HG03103 (cell line): ENCODE results near the gene GAS5.
"Not testable (repeated sequence)": the region's sequence is repeated elsewhere in the genome, so short reads cannot be mapped to it uniquely, and the experiment has no call there.

ENCODE experiments used
- ATAC-seq: cut with Tn5 transposase; IDR thresholded peaks from one replicate; pipeline ENCODE4 v1.9.1; 2021; ENCODE audit warnings: low read depth; ENCODE audit not compliant: unreplicated experiment

The GAS5 gene

DNA sequence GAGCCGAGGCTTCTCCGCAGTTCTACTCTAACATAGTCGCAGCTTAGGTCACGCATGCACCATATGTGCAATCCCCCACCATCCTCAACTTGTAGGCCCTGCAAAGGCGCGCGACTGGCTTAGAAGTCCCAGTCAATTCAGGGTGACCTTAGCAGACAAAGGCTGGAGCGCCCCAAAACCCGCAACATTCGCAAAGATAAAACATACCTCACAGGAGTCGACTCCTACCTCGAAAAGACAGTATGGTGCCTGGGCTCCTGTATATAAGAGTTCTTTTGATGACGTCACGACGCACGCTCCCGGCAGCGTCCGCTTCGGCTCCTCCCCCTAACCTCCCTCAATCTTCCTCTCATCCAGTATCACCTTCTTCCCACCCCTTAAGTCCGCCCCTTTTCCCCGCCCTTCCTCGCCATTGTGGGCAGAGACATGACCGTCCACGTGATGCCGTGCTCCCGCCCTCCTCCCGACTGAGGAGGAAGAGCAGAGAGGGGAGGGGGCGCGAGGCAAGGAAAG is at the start of gene GAS5:
GAS5 (minus strand) TSS at position 237 of the 513 bp plus-strand sequence.
- peak; percentile 64 for ATAC-seq

DNA sequence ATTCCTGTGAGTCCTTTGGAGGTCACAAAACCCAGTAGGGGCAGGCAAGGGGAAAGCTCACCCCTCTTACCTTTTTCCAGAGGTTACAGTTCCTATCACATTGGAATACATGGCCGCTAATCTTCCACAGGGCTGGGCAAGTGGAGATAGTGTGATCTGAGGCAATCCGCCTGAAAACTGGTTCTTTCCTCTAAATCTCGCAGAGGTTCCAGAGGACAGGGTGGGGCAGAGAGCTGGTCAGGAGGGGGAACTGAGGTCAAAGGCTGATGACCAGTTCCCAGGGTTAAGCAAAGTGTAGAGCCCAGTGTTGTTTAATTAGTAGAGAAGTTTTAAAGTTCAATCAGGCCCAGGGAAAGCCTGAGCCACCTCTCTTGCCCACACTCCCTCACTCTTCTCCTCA is 49.4 kb upstream of the GAS5 start, which contains the start of gene SERPINC1:
SERPINC1 (minus strand) TSS at position 179 of the 400 bp plus-strand sequence; CDS start at position 111, 68 bp downstream.
- no peak for ATAC-seq

DNA sequence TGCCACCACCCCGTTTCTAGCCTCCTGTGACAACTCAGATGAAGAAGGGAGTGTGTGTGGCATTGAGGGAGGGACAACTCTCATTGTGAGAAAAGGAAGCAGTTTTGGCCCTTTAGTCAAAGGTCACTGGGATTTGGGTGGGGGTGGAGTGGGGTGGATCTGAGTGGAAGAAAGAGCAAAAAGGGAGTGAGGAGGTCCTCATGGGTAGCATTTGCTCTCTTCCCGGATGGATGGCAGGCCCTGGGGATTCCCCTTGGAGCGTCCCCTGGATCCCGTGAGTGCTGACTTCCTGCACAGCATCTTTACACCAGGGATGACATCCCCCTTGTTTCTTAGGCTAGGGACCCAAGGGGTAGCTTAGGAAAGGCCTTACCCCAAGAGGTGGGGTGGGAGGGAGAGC is 48.9 kb upstream of the GAS5 start:
- ATAC-seq = no peak

GRCh38 chr1:173915596-173915995 is 47.8 kb upstream of the GAS5 start:
- no peak for ATAC-seq

- ATAC-seq = no peak
Measured at GRCh38 chr1:173914366-173914871, 46.6 kb upstream of the GAS5 start.

GRCh38 chr1:173913111-173913510 is 45.3 kb upstream of the GAS5 start:
- no peak for ATAC-seq

GRCh38 chr1:173903827-173904531 is 36.2 kb upstream of the GAS5 start:
- ATAC-seq = no peak

DNA sequence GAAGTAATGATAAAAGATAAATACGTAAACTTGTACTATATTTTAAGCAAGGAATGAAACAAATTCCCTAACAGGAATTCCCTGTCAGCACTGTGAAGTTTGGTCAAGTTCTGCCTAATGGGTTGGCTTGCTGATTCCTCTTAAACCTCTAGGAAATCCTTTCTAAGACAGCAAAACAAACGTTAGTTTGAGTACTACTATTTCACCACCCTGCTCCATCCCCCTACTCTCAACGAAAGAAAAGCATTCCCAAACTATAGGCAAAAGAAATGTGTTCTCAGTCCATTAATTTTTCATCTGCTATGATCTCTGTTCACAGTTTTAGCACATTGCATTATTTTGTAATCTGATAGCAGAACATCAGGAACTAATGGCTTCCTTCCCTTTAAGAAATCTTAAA is 33.2 kb upstream of the GAS5 start:
- ATAC-seq = no peak

DNA sequence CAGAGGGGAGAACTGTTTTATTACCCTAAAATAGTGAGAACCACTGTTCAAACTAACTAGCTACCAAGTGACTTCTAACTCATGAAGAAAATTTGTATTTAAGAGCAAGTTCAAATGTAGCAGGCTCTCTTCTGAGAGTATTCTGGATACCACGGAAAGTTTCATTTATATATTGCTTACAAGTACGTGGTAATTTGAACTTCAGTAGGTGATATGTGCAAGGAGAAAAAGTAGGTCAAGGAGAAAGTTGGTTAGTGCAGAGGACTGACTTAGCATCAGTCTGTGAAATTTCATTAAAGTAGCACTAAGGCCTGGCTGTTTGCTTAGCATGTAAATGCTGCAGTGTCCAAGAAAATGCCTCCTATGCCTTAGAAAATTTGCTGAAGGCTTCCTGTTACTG is 32.6 kb upstream of the GAS5 start:
- ATAC-seq = no peak

GRCh38 chr1:173894189-173894588 is 26.4 kb upstream of the GAS5 start:
- no peak for ATAC-seq

GRCh38 chr1:173893611-173894010 is 25.8 kb upstream of the GAS5 start:
- no peak for ATAC-seq

DNA sequence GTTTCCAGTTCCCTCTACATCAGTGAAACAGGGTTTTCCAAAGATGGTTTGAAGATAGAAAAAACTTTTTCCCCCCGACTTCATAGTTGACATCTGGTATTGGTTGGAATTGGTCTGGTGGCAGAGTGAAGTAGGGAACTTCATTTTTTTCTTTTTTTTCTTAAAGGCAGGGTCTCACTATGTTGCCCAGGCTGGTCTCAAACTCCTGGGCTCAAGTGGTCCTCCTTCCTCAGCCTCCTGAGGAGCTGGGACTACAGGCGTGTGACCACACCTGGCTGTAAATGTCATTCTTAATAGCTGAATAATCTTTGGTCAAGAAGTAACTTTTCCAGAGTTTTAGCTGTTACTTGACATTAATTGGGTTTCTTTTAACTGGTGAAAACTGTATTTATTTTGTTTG is 22.1 kb upstream of the GAS5 start:
- no peak for ATAC-seq

DNA sequence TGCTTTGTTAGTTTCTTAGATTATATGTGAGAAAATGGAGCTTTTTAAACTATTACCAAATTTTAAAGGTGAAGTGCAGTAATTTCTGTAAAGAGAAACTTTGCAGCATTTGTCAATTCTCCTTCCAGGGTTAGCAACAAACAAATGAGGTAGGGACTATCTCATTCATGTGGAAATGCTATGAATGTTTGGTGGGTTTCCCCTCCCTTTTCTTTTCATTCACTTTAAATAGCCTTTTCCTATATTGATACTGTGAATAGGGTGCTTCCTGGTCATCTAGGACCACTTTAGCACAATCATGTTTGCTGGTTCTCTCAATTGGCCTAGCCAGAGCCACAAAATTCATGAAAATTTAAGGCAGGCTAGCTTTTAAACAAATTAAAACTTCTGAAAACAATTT is 21.0 kb upstream of the GAS5 start:
- ATAC-seq = no peak

DNA sequence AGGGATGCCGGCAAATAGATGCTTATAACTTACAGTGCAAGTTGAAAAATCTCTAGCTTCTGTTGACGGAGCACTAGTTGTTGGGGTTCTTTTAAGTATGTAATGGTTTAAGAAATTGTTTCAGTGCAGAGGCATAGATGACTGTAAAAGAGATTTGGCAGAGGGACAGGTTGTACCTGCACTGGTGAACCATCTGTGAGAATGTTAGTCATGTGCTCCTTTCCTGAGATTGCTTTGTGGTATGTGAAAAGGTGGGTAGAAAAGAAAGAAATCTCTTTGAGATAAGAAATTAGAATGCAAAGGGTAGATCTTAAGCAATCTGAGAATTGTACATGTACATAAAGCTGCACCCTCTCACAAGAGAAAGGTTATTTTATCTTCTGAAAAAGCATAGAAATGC is 19.8 kb upstream of the GAS5 start:
- ATAC-seq = no peak

DNA sequence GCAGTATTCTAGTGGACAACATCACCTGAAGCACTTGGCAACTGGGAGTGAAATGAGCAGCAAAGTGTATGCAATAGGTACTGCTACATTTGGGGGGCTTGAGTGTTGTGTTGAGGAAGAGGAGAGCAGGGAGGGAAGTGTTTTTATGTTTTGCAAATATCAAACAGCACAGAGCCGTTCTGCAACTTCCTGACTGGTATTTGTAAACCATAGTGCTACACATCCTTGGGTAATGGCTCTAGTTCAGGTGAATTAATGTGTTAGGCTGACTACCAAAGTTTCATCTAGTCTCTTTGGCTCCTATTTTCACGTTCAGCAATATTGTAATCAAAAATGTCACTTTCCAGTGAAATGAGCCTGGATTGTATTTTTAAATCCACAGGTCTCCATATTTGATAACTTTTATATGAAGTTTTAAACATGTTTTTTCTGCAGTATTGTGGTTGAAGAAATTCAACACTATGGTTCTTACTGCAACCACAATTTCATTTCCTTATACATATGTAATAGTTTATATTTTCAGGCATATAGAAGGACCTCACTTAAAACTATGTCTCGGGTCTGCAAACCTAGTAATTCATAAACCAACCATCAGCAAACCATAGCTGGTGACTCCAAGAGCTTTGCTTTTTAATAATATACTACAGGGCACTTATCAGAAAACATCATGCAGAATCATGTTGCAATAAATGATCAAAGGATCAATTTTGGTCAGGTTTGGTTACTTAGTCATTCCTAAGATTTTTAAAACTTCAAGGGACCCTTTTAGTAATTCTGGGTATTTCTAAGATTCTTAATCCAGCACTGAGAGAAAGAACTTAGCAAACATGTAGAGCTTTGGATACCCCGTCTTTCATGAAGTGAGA is 19.2 kb upstream of the GAS5 start:
- no peak for ATAC-seq

DNA sequence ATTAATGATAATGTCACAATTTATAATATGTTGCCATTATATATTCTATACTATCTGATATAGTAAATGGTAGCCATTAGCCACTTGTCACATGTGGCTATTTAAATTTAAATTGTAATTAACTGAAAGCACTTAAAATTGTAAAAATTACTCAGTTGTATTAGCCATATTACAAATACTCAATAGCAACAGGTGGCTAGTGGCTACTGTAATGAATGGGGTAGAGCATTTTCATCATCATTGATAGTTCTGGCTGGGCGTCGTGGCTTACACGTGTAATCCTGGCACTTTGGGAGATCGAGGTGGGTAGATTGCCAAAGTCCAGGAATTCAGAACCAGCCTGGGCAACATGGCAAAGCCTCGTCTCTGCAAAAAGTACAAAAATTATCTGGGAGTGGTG is 16.9 kb upstream of the GAS5 start:
- no peak for ATAC-seq

DNA sequence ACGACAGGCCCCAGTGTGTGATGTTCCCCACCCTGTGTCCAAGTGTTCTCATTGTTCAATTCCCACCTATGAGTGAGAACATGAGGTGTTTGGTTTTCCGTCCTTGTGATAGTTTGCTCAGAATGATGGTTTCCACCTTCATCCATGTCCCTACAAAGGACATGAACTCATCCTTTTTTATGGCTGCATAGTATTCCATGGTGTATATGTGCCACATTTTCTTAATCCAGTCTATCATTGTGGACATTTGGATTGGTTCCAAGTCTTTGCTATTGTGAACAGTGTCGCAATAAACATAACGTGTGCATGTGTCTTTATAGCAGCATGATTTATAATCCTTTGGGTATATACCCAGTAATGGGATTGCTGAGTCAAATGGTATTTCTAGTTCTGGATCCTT is 13.3 kb upstream of the GAS5 start:
- not testable (repeated sequence) for ATAC-seq

DNA sequence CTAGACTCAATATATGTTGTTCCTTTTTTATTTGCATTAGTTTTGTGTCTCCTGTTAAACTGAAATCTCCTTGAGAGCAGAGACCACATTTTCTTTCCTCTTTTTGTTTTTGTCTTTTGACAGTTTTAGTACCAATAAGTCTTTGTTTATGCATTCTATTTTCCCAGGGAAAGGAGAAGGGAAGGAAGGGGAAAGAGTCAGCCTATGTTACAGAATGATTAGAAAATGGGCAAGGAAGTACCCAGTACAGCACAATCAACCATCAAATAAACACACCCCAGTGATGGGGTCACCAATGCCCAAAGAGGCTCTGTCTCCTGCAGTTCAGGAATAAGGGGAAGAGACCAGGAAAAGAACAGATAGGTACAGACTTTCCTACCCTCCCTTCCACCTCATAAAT is 10.5 kb upstream of the GAS5 start:
- no peak for ATAC-seq

DNA sequence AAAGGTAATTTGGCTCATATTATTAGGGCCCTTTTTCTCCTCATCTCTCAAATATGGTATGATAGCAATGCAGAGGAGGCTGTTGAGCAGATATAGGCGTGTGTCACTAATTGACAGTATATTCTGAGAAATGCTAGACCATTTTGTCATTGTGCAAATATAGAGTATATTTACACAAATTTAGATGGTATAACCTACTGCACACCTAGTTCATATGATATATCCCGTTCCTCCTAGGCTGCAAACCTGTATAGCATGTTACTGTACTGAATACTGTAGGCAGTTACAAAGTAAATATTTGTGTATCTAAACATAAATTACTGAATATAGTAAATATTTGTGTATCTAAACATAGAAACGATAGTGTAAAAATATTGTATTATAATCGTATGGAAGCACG is 8.9 kb upstream of the GAS5 start:
- ATAC-seq = no peak

GRCh38 chr1:173871500-173871899 is 3.7 kb upstream of the GAS5 start:
- no peak for ATAC-seq

GRCh38 chr1:173871091-173871490 is 3.3 kb upstream of the GAS5 start:
- no peak for ATAC-seq
